ENCODE results near the gene DDX24. TPM values are rescaled to one million over a fixed set of nuclear protein-coding genes. Genes with fewer than 3 reads are reported as not detected.

The DDX24 gene
- total RNA-seq, 1 donor from 2014 or later, result 65.8 TPM

GRCh38 chr14:94062344-94062940, 18.6 kb downstream of the DDX24 start:
- Histone ChIP-seq H3K36me3 (ENCODE audit: control insufficient read depth, insufficient read depth, low read length) (peaks cover 18% of the 10 kb centered on the region), H3K27me3 (ENCODE audit: control insufficient read depth, insufficient read depth, low read length) (no peaks in the 10 kb centered on the region), H3K4me3 (ENCODE audit: low read depth, low read length) (no peak overlapping the region)
- TF ChIP-seq CTCF (IDR thresholded peaks at IDR 0.05; ENCODE audit: insufficient read depth, low read length, severe bottlenecking), result no peak
- DNase-seq (ENCODE audit: low read depth) (peak; percentile 86), FAIRE-seq (no peak)

- no peak for DNase-seq (ENCODE audit: low read depth)
- TF ChIP-seq CTCF (IDR thresholded peaks at IDR 0.05; ENCODE audit: insufficient read depth, low read length, severe bottlenecking), result no peak
- no peak overlapping the region for H3K4me3 ChIP-seq (ENCODE audit: low read depth, low read length)
- no peak for FAIRE-seq
- H3K27me3 ChIP-seq (ENCODE audit: control insufficient read depth, insufficient read depth, low read length), result no peaks in the 10 kb centered on the region
- peaks cover 23% of the 10 kb centered on the region for H3K36me3 ChIP-seq (ENCODE audit: control insufficient read depth, insufficient read depth, low read length)
Observed at GRCh38 chr14:94059998-94060397, 21.0 kb downstream of the DDX24 start.

GRCh38 chr14:94058674-94059138, 22.3 kb downstream of the DDX24 start:
- Histone ChIP-seq H3K36me3 (ENCODE audit: control insufficient read depth, insufficient read depth, low read length) (peaks cover 24% of the 10 kb centered on the region), H3K4me3 (ENCODE audit: low read depth, low read length) (no peak overlapping the region), H3K27me3 (ENCODE audit: control insufficient read depth, insufficient read depth, low read length) (no peaks in the 10 kb centered on the region)
- FAIRE-seq (no peak), DNase-seq (ENCODE audit: low read depth) (no peak)
- TF ChIP-seq CTCF (IDR thresholded peaks at IDR 0.05; ENCODE audit: insufficient read depth, low read length, severe bottlenecking), result no peak

DNA sequence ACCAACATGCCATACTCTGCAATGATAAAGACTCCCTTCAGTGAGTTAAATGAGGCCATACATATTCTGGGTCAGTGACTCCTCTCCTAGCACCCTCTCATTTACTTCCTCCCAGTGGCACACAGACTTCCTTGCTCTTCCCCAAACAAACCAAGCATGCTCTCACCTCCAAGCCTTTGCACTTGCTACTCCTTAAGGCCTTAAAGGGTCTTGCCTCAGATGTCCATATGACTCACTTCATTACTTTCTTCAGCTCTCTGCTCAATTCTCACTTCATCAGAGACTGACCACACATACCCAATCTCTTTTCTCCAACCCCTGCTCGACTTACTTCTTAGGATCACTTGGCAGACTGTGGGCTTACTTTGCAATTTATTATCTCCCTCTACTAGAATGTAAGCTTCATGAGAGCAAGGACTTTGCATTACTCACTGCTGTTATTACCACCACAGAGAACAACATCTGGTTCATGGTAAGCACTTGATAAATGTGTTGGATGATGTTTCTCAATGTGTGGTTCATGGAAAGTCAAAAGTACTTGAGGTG, 22.8 kb downstream of the DDX24 start:
- FAIRE-seq (no peak), DNase-seq (ENCODE audit: low read depth) (no peak)
- no peak for TF ChIP-seq CTCF (IDR thresholded peaks at IDR 0.05; ENCODE audit: insufficient read depth, low read length, severe bottlenecking)
- H3K27me3 ChIP-seq (ENCODE audit: control insufficient read depth, insufficient read depth, low read length), result no peaks in the 10 kb centered on the region
- no peak overlapping the region for H3K4me3 ChIP-seq (ENCODE audit: low read depth, low read length)
- peaks cover 24% of the 10 kb centered on the region for H3K36me3 ChIP-seq (ENCODE audit: control insufficient read depth, insufficient read depth, low read length)

- no peak overlapping the region for H3K4me3 ChIP-seq (ENCODE audit: low read depth, low read length)
- DNase-seq (ENCODE audit: low read depth) (no peak), FAIRE-seq (no peak)
- TF ChIP-seq CTCF (IDR thresholded peaks at IDR 0.05; ENCODE audit: insufficient read depth, low read length, severe bottlenecking), result no peak
- H3K36me3 ChIP-seq (ENCODE audit: control insufficient read depth, insufficient read depth, low read length), result peaks cover 27% of the 10 kb centered on the region
- no peaks in the 10 kb centered on the region for H3K27me3 ChIP-seq (ENCODE audit: control insufficient read depth, insufficient read depth, low read length)
Observed at GRCh38 chr14:94056579-94057308, 24.3 kb downstream of the DDX24 start.
